ENCODE data around the gene TYW1B.
"Not testable (repeated sequence)": the region's sequence is repeated elsewhere in the genome, so short reads cannot be mapped to it uniquely, and the experiment has no call there.

DNA sequence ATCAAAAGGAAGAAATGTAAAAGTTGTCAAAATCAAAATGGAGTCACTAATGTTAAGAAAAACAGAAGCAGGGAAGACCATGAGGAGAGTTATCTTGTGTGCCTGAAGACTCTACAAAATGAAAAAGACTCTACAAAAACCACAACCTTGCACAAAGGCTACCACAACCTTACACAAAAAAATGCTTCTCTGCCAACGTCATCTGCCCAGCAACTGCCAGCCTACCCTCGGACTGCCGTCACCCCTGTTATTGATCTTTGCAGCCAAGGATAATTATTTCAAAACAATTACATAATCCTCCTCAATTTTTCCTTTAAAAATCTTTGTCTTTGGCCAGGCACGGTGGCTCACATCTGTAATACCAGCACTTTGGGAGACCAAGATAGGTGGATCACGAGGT lies 61.0 kb downstream of the TYW1B start:
- not testable (repeated sequence) for TF ChIP-seq YY1 (IDR thresholded peaks at IDR 0.05; ENCODE audit: insufficient read depth, insufficient read length); ZNF274 (IDR thresholded peaks at IDR 0.05; ENCODE audit: low read depth, low read length)
